Upper lobe of right lung (tissue), 1 donor: ENCODE data around the gene RAMP1. TPM values are rescaled to one million over a fixed set of nuclear protein-coding genes. Genes with fewer than 3 reads are reported as not detected.

Source experiments
- ATAC-seq: fragments of 200-7000 bp; cut with Tn5 transposase; one replicate; pipeline ENCODE4 v1.9.1; 2020; ENCODE audit warnings: mild to moderate bottlenecking, moderate library complexity
- DNase-seq: peaks from one replicate; pipeline ENCODE4 v3.0.0-alpha.2; 2020
- H3K27ac ChIP-seq: fragments of 200-600 bp; one replicate; pipeline ENCODE4 v1.8.0; 2022
- H3K27me3 ChIP-seq: fragments of 200-600 bp; one replicate; pipeline ENCODE4 v1.8.0; 2022; ENCODE audit warnings: mild to moderate bottlenecking
- H3K36me3 ChIP-seq: fragments of 200-600 bp; one replicate; pipeline ENCODE4 v1.8.0; 2022
- H3K4me1 ChIP-seq: fragments of 200-600 bp; one replicate; pipeline ENCODE4 v1.8.0; 2022
- H3K4me3 ChIP-seq: fragments of 200-600 bp; one replicate; pipeline ENCODE4 v1.8.0; 2022; ENCODE audit warnings: mild to moderate bottlenecking
- H3K9me3 ChIP-seq: fragments of 200-600 bp; one replicate; pipeline ENCODE4 v1.8.0; 2022
- intact Hi-C: fragments of 100-400 bp; cut with DNase I; formaldehyde crosslinking; loops from one replicate; pipeline ENCODE4 v1.11.0; 2022
- total RNA-seq: library from RNA; stranded (reverse); fragmentation: NEBNext Ultra II Directional; extraction: Animal tissue kit (Norgen Biotek cat#: 25700); gene quantifications from one replicate; pipeline ENCODE4 v1.2.1, GENCODE V29; 2021
- TF ChIP-seq, protein P1 (sequence below): fragments of 200-600 bp; IDR thresholded peaks from one replicate; pipeline ENCODE4 v1.8.0; 2022; ENCODE audit warnings: antibody characterized with exemption
- donor health status: DM: no; HTN: yes; CAD: no; lungs with severe emphysema.

Gene RAMP1
- total RNA-seq, 1 donor from 2014 or later = 11.1 TPM

DNA sequence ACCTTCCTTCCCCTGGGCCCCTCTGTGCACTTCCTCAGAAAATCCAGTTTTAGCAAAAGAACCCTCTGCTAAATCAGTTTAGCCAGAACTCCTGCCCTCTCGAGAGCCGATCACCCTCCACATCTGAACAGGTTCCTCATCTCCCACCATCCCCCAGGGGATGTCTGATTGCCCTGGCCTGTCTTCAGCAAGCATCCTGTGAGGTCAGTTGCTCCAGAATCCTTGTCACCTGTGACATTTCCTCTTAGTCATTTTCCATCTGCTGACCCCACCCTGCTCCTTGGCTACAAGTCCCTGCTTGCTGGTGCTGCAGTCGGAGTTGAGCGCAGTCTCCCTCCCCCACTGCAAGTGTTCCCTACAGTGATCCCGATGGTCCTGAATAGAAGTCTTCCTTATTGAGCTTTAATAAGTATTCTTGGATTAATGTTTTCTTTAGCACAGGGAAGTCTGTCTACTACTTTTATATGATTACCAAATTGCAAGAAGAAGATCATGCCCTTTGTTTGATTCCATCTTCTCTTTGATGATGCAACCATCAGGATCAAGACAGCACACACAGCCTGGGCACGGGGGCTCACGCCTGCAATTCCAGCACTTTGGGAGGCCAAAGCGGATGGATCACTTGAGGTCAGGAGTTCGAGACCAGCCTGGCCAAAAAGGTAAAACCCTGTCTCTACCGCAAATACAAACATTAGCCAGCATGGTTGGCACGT, 76.5 kb downstream of the RAMP1 start:
- H3K4me3 ChIP-seq = no peak overlapping the region
- H3K27ac ChIP-seq = no peak overlapping the region
- H3K27me3 ChIP-seq = no peaks in the 10 kb centered on the region
- peaks cover 8% of the 10 kb centered on the region for H3K4me1 ChIP-seq
- intact Hi-C loops = no loop called here
- TF ChIP-seq, protein P1, sequence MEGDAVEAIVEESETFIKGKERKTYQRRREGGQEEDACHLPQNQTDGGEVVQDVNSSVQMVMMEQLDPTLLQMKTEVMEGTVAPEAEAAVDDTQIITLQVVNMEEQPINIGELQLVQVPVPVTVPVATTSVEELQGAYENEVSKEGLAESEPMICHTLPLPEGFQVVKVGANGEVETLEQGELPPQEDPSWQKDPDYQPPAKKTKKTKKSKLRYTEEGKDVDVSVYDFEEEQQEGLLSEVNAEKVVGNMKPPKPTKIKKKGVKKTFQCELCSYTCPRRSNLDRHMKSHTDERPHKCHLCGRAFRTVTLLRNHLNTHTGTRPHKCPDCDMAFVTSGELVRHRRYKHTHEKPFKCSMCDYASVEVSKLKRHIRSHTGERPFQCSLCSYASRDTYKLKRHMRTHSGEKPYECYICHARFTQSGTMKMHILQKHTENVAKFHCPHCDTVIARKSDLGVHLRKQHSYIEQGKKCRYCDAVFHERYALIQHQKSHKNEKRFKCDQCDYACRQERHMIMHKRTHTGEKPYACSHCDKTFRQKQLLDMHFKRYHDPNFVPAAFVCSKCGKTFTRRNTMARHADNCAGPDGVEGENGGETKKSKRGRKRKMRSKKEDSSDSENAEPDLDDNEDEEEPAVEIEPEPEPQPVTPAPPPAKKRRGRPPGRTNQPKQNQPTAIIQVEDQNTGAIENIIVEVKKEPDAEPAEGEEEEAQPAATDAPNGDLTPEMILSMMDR = no peak
- H3K9me3 ChIP-seq = no peaks in the 10 kb centered on the region
- DNase-seq = no peak
- H3K36me3 ChIP-seq = no peaks in the 10 kb centered on the region
- ATAC-seq = no peak

DNA sequence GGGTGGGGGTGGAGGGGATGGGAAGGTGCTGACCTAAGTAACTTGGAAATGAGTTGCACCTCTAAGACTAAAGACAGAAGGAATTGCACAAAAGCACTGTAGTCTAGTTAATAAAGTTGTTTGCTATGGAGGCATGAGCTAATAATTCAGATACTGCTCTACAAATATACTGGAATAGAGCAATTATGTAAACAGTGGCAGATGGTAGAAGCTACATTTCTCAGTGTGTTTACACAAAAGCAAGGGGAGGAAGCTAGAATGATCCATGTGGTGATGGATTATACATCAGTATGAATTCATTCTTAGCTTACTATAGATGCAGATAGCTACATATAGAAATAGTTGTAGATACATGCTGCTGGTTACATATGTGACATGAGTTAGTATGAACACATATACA, 79.8 kb downstream of the RAMP1 start:
- no peaks in the 10 kb centered on the region for H3K36me3 ChIP-seq
- no peaks in the 10 kb centered on the region for H3K9me3 ChIP-seq
- intact Hi-C loops = no loop called here
- no peaks in the 10 kb centered on the region for H3K27me3 ChIP-seq
- DNase-seq (no peak), ATAC-seq (no peak)
- TF ChIP-seq, protein P1 = no peak
- no peak overlapping the region for H3K27ac ChIP-seq
- H3K4me3 ChIP-seq = no peak overlapping the region
- H3K4me1 ChIP-seq = no peaks in the 10 kb centered on the region

DNA sequence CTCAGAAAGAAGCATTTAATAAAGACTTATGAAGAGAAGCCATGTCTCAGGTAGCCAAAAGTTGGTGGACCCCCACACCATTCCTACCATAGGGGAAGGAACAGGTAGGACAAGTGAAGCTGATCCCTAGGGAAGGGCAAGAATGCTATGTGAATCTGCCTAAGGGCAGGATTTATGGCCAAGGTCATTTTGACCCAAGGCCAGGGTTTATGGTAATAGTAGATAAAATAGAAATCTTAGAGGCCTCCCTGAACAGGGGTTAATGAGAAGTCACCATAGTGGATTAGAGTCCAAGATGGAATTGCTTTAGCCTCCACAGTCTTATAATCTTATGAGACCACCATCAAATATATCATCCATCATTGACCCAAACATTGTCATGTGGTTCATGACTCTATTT, 81.4 kb downstream of the RAMP1 start:
- Histone ChIP-seq H3K27ac (no peak overlapping the region), H3K4me1 (no peaks in the 10 kb centered on the region), H3K36me3 (no peaks in the 10 kb centered on the region), H3K27me3 (no peaks in the 10 kb centered on the region), H3K9me3 (no peaks in the 10 kb centered on the region), H3K4me3 (no peak overlapping the region)
- intact Hi-C loops = no loop called here
- DNase-seq (no peak), ATAC-seq (no peak)
- TF ChIP-seq, protein P1 = no peak

DNA sequence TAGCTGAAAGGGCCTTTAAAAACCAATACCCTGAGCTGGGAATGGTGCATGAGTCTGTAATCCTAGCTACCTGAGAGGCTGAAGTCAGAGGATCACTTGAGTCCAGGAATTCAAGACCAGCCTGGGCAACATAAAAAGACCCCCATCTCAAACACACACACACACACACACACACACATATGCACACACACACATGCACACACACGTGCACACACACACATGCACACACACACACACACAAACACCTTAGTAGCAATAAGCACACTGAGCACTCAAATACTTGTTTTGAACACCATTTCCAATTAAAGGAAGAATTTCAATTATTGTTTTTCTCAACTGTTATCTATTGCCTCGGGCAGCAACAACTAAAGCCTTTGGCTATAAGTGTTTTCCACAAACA, 81.8 kb downstream of the RAMP1 start:
- ATAC-seq = no peak
- Histone ChIP-seq H3K27me3 (no peaks in the 10 kb centered on the region), H3K4me1 (no peaks in the 10 kb centered on the region), H3K9me3 (no peaks in the 10 kb centered on the region), H3K4me3 (no peak overlapping the region), H3K27ac (no peak overlapping the region), H3K36me3 (no peaks in the 10 kb centered on the region)
- intact Hi-C loops = no loop called here
- TF ChIP-seq, protein P1 = no peak
- DNase-seq = no peak

DNA sequence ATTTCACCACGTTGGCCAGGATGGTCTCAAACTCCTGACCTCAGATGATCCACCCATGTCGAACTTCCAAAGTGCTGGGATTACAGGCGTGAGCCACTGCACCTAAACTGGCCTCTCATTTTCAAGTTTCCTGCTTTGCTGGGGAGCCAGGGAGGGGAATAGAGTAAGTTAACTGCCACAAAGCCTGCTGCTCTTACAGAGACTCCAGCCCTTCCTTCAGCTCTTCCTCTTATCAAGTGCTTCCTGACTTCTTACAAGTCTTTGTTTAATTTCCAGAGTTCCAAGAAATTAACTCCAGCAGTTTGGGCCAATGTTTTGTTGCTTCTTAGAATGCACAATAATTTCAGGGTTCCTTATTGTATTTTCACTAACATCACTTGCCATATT, 83.1 kb downstream of the RAMP1 start:
- Histone ChIP-seq H3K36me3 (no peaks in the 10 kb centered on the region), H3K4me1 (no peaks in the 10 kb centered on the region), H3K4me3 (no peak overlapping the region), H3K27ac (no peak overlapping the region), H3K9me3 (no peaks in the 10 kb centered on the region), H3K27me3 (no peaks in the 10 kb centered on the region)
- TF ChIP-seq, protein P1 = no peak
- no peak for ATAC-seq
- no peak for DNase-seq
- intact Hi-C loops = no loop called here
